IPS-18a (cell line): ENCODE data around the gene HSH2D.

Experiments
- H3K27ac ChIP-seq: one replicate; pipeline ENCODE4 v1.5.1; 2013; ENCODE audit warnings: low read length
- H3K27me3 ChIP-seq: one replicate; pipeline ENCODE4 v1.6.1; 2013; ENCODE audit warnings: mild to moderate bottlenecking, low read length; ENCODE audit not compliant: control insufficient read depth, insufficient read depth
- H3K36me3 ChIP-seq: one replicate; pipeline ENCODE4 v1.6.1; 2013; ENCODE audit warnings: low read depth, low read length; ENCODE audit not compliant: control insufficient read depth
- H3K4me1 ChIP-seq: one replicate; pipeline ENCODE4 v1.6.1; 2013; ENCODE audit warnings: low read depth, low read length; ENCODE audit not compliant: control insufficient read depth
- H3K4me3 ChIP-seq: one replicate; pipeline ENCODE4 v1.5.1; 2013; ENCODE audit warnings: low read length
- H3K9ac ChIP-seq: one replicate; pipeline ENCODE4 v1.6.1; 2013; ENCODE audit warnings: mild to moderate bottlenecking, low read length, moderate library complexity
- H3K9me3 ChIP-seq: one replicate; pipeline ENCODE4 v1.6.1; 2013; ENCODE audit warnings: low read depth, low read length; ENCODE audit not compliant: control insufficient read depth

HSH2D gene

DNA sequence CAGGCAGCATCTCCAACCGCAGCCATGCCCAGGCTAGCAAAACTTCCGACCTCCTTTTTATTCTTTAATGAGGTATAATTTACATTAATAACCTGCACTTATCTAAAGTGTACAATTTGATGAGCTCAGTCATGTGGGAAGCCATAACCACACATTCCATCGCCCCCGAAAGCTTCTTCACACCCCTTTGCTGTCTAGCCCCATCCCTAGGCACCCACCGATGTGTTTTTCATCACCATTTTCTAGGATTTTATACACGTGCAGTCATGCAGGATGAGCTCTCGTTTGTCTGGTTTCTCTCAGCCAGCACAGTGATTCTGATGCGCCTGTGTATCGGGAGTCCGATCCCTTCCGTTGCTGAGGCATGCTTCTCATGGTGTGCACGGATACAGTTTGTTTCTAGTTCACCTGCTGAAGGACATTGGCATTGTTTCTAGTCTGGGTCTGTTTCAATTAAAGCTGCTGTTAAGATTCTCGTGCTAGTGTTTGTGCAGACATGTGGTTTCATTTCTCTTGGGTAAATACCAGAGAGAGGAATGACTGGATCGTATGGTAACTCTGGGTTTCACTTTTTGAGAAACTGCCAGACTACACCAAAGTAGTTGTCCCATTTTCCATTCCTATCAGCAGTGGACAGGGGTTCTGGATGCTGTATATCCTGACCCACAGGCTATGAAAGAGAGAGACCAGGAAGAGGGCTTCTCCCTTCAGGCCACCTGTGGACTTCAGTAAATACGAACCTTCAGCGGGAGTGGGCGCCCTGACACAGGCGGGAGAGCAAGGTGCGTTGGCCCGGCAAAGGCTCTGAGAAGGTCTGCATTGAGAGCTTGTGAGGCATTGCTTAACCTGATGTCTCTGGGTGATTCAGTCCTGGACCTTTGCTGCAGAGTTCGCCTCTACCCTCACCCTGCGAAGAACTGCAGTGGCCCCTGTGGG, 59.1 kb downstream of the HSH2D start:
- Histone ChIP-seq H3K9ac (no peak overlapping the region), H3K27me3 (no peaks in the 10 kb centered on the region), H3K9me3 (no peaks in the 10 kb centered on the region), H3K4me1 (no peaks in the 10 kb centered on the region), H3K4me3 (no peak overlapping the region), H3K27ac (no peak overlapping the region), H3K36me3 (peaks cover 5% of the 10 kb centered on the region)

DNA sequence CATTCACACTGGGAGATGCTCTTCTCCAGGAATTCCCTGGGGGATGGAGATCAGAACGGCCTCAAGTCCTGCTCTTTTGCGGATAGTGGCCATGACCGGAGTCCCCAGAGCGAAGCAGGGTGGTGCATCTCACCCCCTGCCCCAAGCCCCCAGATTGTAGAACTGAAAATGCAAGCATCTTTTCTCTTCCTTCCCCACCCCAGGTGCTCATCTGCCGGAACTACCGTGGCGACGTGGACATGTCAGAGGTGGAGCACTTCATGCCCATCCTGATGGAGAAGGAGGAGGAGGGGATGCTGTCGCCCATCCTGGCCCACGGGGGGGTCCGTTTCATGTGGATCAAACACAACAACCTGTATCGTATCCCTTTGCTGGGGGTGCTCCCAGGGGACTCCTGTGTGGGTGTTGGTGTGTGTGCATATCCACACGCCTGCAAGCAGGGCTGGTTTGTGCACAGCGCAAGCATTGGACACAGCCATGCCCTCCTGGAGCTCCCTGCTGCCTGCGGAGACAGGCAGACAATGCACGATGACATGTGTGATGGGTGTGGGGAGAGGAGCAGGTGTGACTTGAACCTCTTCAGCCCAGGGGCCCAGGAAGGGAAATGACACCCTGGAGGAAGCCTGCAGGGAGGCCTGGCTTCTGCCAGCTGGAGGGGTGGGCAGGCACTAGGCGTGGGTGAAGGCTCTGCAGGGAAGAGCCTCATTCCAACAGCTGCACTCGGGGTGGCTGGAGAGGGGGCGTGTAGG, 59.9 kb downstream of the HSH2D start:
- H3K9me3 ChIP-seq = no peaks in the 10 kb centered on the region
- no peaks in the 10 kb centered on the region for H3K4me1 ChIP-seq
- no peak overlapping the region for H3K4me3 ChIP-seq
- H3K9ac ChIP-seq = no peak overlapping the region
- no peak overlapping the region for H3K27ac ChIP-seq
- H3K36me3 ChIP-seq = peaks cover 5% of the 10 kb centered on the region
- no peaks in the 10 kb centered on the region for H3K27me3 ChIP-seq

DNA sequence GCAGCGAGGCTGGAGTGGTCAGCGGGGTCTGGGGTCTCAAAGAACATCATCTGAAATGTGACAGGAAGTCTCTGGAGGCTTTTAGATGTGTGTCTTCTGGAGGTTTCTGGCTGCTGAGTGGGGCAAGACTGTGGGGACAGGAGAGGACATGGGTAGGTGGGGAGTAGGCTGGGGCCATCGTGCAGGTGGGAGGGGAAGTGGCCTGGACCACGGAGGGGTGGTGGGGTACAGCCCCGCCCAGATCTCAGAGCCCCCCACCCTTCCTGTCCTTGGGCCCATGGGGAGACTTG, 60.5 kb downstream of the HSH2D start:
- Histone ChIP-seq H3K27me3 (no peaks in the 10 kb centered on the region), H3K9me3 (no peaks in the 10 kb centered on the region), H3K4me1 (no peaks in the 10 kb centered on the region), H3K9ac (no peak overlapping the region), H3K36me3 (peaks cover 5% of the 10 kb centered on the region), H3K27ac (no peak overlapping the region), H3K4me3 (no peak overlapping the region)

DNA sequence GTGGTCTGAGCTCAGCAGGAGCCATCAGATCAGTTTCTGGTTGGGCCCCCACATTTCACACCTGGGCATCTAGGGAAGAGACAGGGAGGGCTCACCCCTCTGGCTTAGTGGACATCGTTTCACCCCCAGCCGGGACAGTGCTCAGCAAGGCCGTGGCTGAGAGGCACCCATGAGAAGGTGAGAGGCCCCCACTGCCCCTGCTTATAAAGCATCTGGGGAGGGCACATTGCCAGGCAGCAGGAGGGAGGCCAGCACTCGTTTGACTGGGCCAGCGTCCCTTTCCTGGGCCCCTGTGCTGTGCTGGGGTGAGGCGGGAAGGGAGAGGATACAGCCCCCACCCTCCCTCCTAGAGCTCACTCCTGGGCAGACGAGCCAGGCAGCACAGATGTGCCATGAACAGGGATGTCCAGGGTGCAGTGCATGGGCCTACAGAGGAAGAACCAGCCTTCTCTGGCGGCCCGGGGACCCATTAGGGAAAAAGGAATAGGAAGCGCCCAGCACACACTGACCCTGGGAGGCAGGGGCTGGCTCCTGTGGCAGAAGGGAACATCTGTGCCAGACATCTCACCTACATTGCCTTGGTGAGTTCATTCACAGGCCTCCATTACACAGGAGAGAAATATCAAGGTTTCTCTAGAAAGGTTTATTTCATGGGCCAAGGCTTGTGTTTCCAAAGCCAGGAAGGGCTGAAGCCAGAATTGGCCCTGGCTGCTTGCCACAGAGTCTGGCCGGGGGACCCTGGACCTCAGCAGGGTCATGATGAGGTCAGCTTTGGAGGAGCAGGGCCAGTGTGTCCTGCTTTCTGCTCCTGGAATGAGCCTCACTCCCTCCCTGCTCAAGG, 61.9 kb downstream of the HSH2D start:
- Histone ChIP-seq H3K9ac (no peak overlapping the region), H3K36me3 (peaks cover 5% of the 10 kb centered on the region), H3K27me3 (no peaks in the 10 kb centered on the region), H3K4me3 (no peak overlapping the region), H3K27ac (no peak overlapping the region), H3K4me1 (no peaks in the 10 kb centered on the region), H3K9me3 (no peaks in the 10 kb centered on the region)

DNA sequence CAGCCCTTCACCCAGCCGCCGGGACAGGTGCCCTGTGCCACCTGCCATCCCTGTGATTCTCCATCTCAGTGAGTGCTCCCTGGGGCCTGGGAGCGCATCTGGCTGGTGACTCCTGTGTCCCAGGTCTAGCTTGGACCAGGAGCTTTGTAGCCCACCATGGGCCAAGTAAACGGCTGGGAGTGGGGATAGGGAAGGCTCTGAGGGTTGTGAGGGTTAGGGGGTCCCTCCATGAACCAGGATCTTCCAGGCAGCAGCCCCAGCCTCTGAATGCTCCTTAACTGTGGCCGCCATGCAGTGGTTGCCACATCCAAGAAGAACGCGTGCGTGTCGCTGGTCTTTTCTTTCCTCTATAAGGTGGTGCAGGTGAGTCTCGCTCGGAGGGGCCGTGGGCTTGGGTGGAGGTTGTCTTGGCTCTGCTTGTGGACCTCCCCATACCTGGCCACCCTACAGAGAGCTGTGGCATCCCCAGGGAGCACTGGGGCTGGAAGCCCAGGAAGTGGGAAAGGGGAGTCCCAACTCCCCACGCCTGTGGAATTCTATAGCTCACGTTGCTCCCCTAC, 62.6 kb downstream of the HSH2D start:
- H3K27ac ChIP-seq = no peak overlapping the region

DNA sequence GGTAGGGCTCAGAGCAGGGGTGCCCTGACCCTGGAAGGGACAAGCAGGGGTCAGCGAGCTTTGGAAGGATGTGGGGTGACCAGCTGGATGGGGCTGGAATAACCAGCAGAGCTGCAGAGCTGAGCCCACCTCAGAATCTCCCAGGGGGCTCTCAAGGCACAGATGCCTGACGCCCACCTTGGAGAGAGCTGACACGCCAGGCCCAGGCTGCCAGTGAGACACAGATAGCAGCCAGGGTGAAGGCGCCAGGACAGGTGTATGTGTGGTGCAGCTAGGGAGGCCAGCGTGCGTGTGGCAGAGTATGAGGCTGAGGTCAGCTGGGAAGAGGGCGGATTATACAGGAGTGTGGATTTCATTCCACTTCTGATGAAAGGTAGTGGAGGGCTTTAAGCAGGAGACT, 63.2 kb downstream of the HSH2D start:
- no peak overlapping the region for H3K27ac ChIP-seq
- H3K4me3 ChIP-seq = no peak overlapping the region
- H3K4me1 ChIP-seq = no peaks in the 10 kb centered on the region
- no peak overlapping the region for H3K9ac ChIP-seq
- no peaks in the 10 kb centered on the region for H3K9me3 ChIP-seq
- peaks cover 5% of the 10 kb centered on the region for H3K36me3 ChIP-seq
- no peaks in the 10 kb centered on the region for H3K27me3 ChIP-seq

More for the DNA sequence above, 62.6 kb downstream of the HSH2D start:
- Histone ChIP-seq H3K27me3 (no peaks in the 10 kb centered on the region), H3K4me1 (no peaks in the 10 kb centered on the region), H3K9ac (no peak overlapping the region), H3K9me3 (no peaks in the 10 kb centered on the region), H3K4me3 (no peak overlapping the region), H3K36me3 (peaks cover 5% of the 10 kb centered on the region)

DNA sequence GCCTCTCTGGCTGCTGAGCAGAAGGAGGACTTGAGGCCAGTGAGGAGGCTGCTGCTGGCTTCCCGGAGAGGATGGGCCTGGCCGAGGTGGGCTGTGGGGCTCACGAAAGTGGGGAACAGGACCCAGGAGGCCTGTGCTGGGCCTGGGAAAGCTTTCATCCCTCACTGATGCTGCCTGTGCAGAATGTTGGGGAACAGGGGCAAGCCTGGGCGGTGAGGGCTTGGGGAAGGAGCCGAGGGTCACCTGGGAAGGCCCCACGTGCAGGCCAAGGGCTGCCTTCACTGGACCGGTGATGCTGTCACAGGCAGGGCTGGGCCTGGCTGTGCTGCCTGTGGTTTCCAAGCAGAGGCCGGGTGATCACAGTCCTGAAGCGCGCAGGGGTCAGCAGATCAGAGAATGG, 63.6 kb downstream of the HSH2D start:
- Histone ChIP-seq H3K27ac (no peak overlapping the region), H3K27me3 (no peaks in the 10 kb centered on the region), H3K36me3 (peaks cover 5% of the 10 kb centered on the region), H3K9ac (no peak overlapping the region), H3K4me3 (no peak overlapping the region), H3K9me3 (no peaks in the 10 kb centered on the region), H3K4me1 (no peaks in the 10 kb centered on the region)

DNA sequence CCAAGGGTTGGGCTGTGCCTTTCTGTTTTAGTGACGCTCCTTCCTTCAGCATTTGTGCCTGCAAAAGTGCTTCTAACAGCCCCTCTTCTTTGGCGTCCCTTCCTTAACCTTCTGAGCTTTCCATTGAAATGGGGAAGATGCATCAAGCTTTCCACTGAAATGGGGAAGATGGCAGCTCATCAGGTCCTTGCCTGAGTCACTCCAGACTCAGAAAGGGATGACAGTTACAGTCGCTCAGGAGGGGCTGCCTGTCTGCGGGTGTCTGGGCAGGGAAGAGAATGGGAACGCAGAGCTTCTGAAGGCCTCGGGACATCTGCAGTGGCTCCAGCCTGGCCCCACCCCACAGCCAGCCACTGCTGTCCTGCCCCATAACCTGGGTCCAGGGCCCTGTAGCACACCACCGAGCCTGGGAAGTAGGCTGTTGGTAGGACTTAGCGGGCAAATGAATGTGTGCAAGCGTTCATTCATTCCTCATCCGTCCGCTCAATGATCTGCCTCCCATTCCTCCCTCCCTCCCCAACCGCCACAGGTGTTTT, 64.1 kb downstream of the HSH2D start:
- peaks cover 5% of the 10 kb centered on the region for H3K36me3 ChIP-seq
- H3K9ac ChIP-seq = no peak overlapping the region
- H3K27me3 ChIP-seq = no peaks in the 10 kb centered on the region
- no peaks in the 10 kb centered on the region for H3K9me3 ChIP-seq
- H3K4me3 ChIP-seq = no peak overlapping the region
- H3K27ac ChIP-seq = no peak overlapping the region
- no peaks in the 10 kb centered on the region for H3K4me1 ChIP-seq
